Right ventricle myocardium inferior (tissue), 1 donor: ENCODE measurements around the gene RBL2. TPM values are rescaled to one million over a fixed set of nuclear protein-coding genes. Genes with fewer than 3 reads are reported as not detected.
"Not testable (repeated sequence)": the region's sequence is repeated elsewhere in the genome, so short reads cannot be mapped to it uniquely, and the experiment has no call there.

Experiments
- ATAC-seq: fragments of 200-7000 bp; cut with Tn5 transposase; one replicate; pipeline ENCODE4 v1.9.1; 2020; ENCODE audit warnings: mild to moderate bottlenecking, moderate library complexity
- DNase-seq: peaks from one replicate; pipeline ENCODE4 v3.0.0; 2021; ENCODE audit errors: missing footprints
- intact Hi-C: fragments of 100-400 bp; cut with DNase I; formaldehyde crosslinking; loops from one replicate; pipeline ENCODE4 v1.11.0; 2022
- total RNA-seq: library from RNA; stranded (reverse); fragmentation: NEBNext Ultra II Directional; extraction: Animal tissue kit (Norgen Biotek cat#: 25700); gene quantifications from one replicate; pipeline ENCODE4 v1.2.1, GENCODE V29; 2021
- donor health status: DM: no; HTN: yes; CAD: no; lungs with severe emphysema.

RBL2 gene
- total RNA-seq, 1 donor from 2014 or later = 34.0 TPM

DNA sequence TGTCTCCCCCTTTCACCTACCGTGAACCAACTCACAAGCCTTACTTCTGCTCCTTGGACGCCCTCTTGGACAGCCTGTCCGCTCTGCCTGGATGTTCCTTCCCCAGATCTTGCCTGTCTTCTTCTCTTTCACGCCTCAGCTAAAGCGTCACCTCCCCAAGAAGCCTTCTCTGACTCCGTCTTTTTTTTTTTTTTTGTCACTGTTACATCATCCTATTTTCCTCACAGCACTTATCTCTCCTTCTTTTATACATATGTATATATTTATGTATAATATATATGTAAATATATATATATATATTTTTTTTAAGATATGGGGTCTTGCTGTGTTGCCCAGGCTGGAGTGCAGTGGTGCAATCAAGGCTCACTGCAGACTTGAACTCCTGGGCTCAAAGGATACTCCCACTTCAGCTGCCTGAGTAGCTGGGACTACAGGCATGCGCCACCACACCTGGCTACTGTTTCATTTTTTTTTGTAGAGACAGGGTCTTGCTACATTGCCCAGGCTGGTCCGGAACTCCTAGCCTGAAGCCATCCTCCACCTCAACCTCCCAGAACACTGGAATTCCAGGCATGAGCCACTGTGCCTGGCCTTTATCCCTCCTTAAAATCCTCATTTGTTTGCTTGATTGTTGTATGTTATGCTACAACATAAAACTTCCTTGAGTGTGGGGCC, 85.3 kb downstream of the RBL2 start:
- intact Hi-C loops = no loop called here
- ATAC-seq = no peak
- DNase-seq = no peak

DNA sequence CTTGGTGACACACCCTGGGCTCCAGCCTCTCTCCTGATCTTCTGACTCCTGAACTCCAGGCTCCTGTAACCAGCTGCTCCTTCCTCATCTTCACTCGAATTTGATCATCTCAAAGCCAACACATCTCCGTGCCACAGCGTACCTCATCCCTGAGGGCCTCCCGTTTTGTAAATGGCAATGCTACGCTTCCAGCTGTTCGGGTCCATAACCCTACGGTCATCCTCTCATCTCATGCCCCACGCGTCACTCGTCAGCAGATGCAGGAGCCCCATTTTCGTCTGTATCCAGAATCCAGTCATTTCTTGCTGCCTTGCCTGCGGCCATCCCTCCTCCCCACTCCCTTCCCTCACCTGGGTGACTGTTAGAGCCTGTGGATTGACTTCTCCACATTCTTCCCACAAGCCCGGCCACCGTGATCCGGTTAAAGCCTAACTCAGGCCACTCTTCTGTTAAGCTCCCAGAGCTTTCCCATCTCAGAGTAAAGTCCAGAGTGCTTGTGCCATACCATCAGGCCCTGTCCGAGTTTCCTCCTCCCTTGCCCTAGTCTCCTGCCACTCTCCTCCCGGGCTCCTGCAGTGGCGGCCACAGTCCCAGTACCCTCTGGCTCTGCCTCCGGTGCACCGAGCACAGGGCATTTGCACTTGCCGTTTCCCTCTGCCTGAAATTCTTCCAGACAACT, 89.0 kb downstream of the RBL2 start:
- ATAC-seq (no peak), DNase-seq (no peak)
- intact Hi-C loops = no loop called here

- ATAC-seq (no peak), DNase-seq (no peak)
Observed at GRCh38 chr16:53523971-53524548, 89.8 kb downstream of the RBL2 start.

GRCh38 chr16:53528797-53529196, 94.5 kb downstream of the RBL2 start:
- ATAC-seq = no peak
- no peak for DNase-seq
- intact Hi-C loops = no loop called here

More at GRCh38 chr16:53523971-53524548, 89.8 kb downstream of the RBL2 start:
- intact Hi-C loops = no loop called here

DNA sequence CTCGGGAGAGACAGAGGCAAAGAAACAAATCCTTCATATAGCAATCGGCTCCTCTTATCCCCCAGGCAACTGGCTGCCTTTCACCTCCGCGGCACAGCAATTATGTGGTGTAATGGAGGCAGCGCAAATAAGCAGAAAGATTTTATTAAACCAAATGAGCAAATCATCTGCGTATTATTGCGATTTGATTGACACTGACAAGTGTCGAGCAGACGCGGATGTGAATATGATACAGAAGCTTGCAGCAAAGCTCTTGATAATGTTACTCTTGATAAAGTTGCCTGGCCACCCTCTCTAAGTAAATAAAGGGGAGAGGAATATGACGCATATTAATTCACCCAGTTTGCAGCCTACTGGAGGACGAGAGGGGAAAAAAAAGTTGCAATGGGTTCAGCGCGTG, 95.2 kb downstream of the RBL2 start:
- intact Hi-C loops = no loop called here
- ATAC-seq = no peak
- DNase-seq = no peak

GRCh38 chr16:53530046-53530445, 95.8 kb downstream of the RBL2 start:
- ATAC-seq (no peak), DNase-seq (no peak)
- intact Hi-C loops = no loop called here

GRCh38 chr16:53530741-53531140, 96.5 kb downstream of the RBL2 start:
- intact Hi-C loops = no loop called here

DNA sequence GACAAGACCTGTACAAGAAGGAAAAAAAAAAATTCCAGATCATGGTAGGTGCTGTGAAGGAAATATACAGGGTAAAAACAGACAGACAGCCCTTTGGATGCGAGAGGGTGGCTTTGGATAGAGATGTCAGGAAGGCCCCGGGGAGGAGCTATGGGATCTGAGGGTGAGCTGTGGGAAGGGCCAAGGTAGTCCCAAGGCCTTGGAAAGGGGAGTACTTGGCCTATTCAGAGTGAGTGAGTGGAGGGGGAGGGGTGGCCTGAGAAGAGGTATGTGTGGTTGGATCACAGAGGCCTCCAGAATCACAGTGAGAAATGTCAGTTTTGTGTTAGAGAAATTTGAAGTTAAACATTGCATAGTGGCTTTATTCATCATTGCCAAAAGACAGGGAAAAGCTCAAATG, 99.9 kb downstream of the RBL2 start:
- ATAC-seq = no peak
- DNase-seq = no peak
- intact Hi-C loops = no loop called here

More at GRCh38 chr16:53530741-53531140, 96.5 kb downstream of the RBL2 start:
- no peak for DNase-seq
- ATAC-seq = no peak

- ATAC-seq (no peak), DNase-seq (no peak)
- intact Hi-C loops = no loop called here
Observed at GRCh38 chr16:53537626-53538025, 103.4 kb downstream of the RBL2 start.

- ATAC-seq, intact Hi-C loops, DNase-seq: not testable (repeated sequence)
Observed at GRCh38 chr16:53539346-53539745, 105.1 kb downstream of the RBL2 start.

- ATAC-seq, DNase-seq, intact Hi-C loops: not testable (repeated sequence)
Observed at GRCh38 chr16:53539759-53540718, 105.8 kb downstream of the RBL2 start.

Other genes with a start within 250 kb of the RBL2 start
- 89.7 TPM for gene AKTIP, start 68.7 kb downstream of the RBL2 start, total RNA-seq